ENCODE data around the gene OCLN. TPM values are rescaled to one million over a fixed set of nuclear protein-coding genes. Genes with fewer than 3 reads are reported as not detected.
A peak's percentile ranks its signal among the peaks of the same experiment; 100 is the strongest.
"Not testable (repeated sequence)": the region's sequence is repeated elsewhere in the genome, so short reads cannot be mapped to it uniquely, and the experiment has no call there.

OCLN gene
- total RNA-seq, 8 experiments from 2014 or later, result 0.85 to 22.8 (median 2.1) TPM

GRCh38 chr5:69467442-69468225 is 25.0 kb upstream of the OCLN start:
- in situ Hi-C loops (cut with MboI; ENCODE audit: low pct_unique_long_range_greater_than_20kb in 2 of 9, low sequenced_read_pairs in 9 of 9, unreplicated experiment in 9 of 9), result no loop called here
- Histone ChIP-seq H3K27ac (no peak overlapping the region), H3K4me1 (replicated peaks in 1 of 2) (no peaks in the 10 kb centered on the region), H3K4me3 (no peak overlapping the region)
- WGBS, 10 experiments, result 79 to 100% (median 92%) methylated on average over 1 to 7 of the region's 8 CpGs; no CpG with 5 or more reads in 1 of the 10 experiments
- no peak for ATAC-seq (replicated peaks in 6 of 8)

DNA sequence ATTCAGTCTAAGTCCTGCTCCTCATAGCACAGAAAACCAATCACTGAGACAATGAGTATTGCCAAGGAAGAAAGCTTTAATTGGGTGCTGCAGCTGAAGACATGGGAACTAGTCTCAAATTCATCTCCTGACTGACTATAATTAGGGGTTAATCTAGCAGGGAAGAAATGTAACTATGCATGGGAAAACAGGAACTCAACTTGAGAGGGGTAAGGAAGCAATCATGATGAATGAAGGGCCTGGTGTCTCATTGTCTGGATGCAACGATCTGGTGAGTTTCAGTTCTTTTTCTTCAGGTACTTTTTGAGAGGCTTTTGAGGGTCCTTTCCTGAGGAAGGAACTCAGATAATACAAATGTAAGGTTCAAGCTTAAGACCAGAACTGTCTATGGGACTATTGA is 24.0 kb upstream of the OCLN start:
- 20 to 100% (median 75%) methylated on average over 1 of the region's 1 CpG; no CpG with 5 or more reads in 3 of the 10 experiments for WGBS, 10 experiments
- Histone ChIP-seq H3K27ac (no peak overlapping the region), H3K4me1 (replicated peaks in 1 of 2) (no peaks in the 10 kb centered on the region), H3K4me3 (no peak overlapping the region)
- in situ Hi-C loops (cut with MboI; ENCODE audit: low pct_unique_long_range_greater_than_20kb in 2 of 9, low sequenced_read_pairs in 9 of 9, unreplicated experiment in 9 of 9), result no loop called here
- ATAC-seq (replicated peaks in 6 of 8), result no peak

- in situ Hi-C loops (cut with MboI; ENCODE audit: low pct_unique_long_range_greater_than_20kb in 2 of 9, low sequenced_read_pairs in 9 of 9, unreplicated experiment in 9 of 9); H3K4me1 ChIP-seq (replicated peaks in 1 of 2); H3K27ac ChIP-seq; H3K4me3 ChIP-seq; ATAC-seq (replicated peaks in 6 of 8): not testable (repeated sequence)
- WGBS, 10 experiments, result 0 to 100% (median 60%) methylated on average over 1 to 4 of the region's 6 CpGs; no CpG with 5 or more reads in 3 of the 10 experiments
Observed at GRCh38 chr5:69471516-69471915, 21.1 kb upstream of the OCLN start.

DNA sequence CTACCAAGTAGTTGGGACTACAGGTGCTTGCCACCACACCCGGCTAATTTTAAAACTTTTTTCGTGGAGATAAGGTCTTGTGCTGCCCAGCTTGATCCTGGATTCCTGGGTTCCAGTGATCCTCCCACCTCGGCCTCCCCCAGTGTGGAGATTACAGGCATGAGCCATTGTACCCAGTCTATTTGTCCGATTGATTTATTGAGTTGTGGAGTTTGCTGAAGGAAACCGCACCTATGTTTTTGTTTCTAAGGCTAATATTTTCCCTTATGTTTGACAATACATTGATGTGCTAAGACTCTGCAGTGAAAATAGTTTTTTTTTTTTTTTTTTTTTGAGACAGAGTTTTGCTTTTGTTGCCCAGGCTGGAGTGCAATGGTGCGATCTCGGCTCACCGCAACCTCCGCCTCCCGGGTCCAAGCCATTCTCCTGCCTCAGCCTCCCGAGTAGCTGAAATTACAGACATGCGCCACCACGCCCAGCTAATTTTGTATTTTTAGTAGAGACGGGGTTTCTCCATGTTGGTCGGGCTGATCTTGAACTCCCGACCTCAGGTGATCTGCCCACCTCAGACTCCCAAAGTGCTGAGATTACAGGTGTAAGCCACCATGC is 20.0 kb upstream of the OCLN start:
- H3K4me3 ChIP-seq; ATAC-seq (replicated peaks in 6 of 8); H3K27ac ChIP-seq; in situ Hi-C loops (cut with MboI; ENCODE audit: low pct_unique_long_range_greater_than_20kb in 2 of 9, low sequenced_read_pairs in 9 of 9, unreplicated experiment in 9 of 9); H3K4me1 ChIP-seq (replicated peaks in 1 of 2): not testable (repeated sequence)
- WGBS, 10 experiments, result 71 to 100% (median 89%) methylated on average over 1 to 10 of the region's 16 CpGs; no CpG with 5 or more reads in 2 of the 10 experiments

- no peak for ATAC-seq (replicated peaks in 6 of 8)
- 0 to 80% (median 17%) methylated on average over 1 of the region's 1 CpG; no CpG with 5 or more reads in 1 of the 10 experiments for WGBS, 10 experiments
- no peak overlapping the region for H3K27ac ChIP-seq
- H3K4me3 ChIP-seq, result no peak overlapping the region
- in situ Hi-C loops (cut with MboI; ENCODE audit: low pct_unique_long_range_greater_than_20kb in 2 of 9, low sequenced_read_pairs in 9 of 9, unreplicated experiment in 9 of 9), result no loop called here
- H3K4me1 ChIP-seq (replicated peaks in 1 of 2), result no peaks in the 10 kb centered on the region
Observed at GRCh38 chr5:69477170-69477569, 15.4 kb upstream of the OCLN start.

GRCh38 chr5:69478296-69478695 is 14.3 kb upstream of the OCLN start:
- H3K4me1 ChIP-seq (replicated peaks in 1 of 2); in situ Hi-C loops (cut with MboI; ENCODE audit: low pct_unique_long_range_greater_than_20kb in 2 of 9, low sequenced_read_pairs in 9 of 9, unreplicated experiment in 9 of 9); H3K4me3 ChIP-seq; ATAC-seq (replicated peaks in 6 of 8); H3K27ac ChIP-seq: not testable (repeated sequence)
- 40 to 100% (median 84%) methylated on average over 1 to 6 of the region's 7 CpGs for WGBS, 10 experiments

DNA sequence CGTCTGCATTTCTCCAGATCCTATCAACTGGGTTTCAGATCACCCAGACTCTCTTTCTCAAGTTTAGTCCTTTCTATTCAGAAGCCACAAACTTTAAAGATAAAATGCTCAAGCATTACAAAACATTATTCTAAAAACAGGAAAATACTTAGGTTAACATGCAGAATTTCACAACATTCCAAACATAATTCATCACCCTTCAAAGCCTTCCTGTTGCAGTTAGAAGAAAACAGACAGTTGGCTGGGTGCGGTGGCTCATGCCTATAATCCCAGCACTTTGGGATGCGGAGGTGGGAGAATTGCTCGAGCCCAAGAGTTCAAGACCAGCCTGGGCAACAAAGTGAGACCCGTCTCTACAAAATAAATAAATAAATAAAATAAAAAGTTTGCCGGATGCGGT is 7.7 kb upstream of the OCLN start:
- H3K4me3 ChIP-seq, result no peak overlapping the region
- no peaks in the 10 kb centered on the region for H3K4me1 ChIP-seq (replicated peaks in 1 of 2)
- WGBS, 10 experiments, result 70 to 93% (median 78%) methylated on average over 2 to 7 of the region's 7 CpGs; no CpG with 5 or more reads in 1 of the 10 experiments
- peak in 2 of 8 experiments; percentile 72 to 82 for ATAC-seq (replicated peaks in 6 of 8)
- in situ Hi-C loops (cut with MboI; ENCODE audit: low pct_unique_long_range_greater_than_20kb in 2 of 9, low sequenced_read_pairs in 9 of 9, unreplicated experiment in 9 of 9), result no loop called here
- no peak overlapping the region for H3K27ac ChIP-seq

DNA sequence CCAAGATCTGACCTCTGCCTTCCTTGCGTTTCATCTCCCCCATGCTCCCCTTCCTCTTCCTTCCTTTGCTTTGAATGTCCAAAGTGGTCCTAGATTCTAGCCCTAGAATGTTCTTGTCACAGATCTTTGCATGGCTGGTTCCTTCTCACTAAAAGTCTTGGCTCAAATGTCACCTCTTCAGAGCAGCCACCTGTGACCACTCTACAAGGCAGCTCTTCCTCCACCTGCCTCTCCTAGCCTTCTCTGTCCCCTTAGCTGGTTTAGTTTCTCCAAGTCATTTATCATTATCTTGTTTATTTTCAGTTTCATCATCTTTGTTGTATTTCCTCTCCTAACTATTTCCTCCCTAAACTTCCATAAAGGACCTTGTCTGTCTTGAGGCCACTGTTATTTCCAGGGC is 7.1 kb upstream of the OCLN start:
- Histone ChIP-seq H3K4me1 (replicated peaks in 1 of 2) (no peaks in the 10 kb centered on the region), H3K27ac (no peak overlapping the region), H3K4me3 (no peak overlapping the region)
- 17 to 100% (median 92%) methylated on average over 1 of the region's 1 CpG; no CpG with 5 or more reads in 6 of the 10 experiments for WGBS, 10 experiments
- in situ Hi-C loops (cut with MboI; ENCODE audit: low pct_unique_long_range_greater_than_20kb in 2 of 9, low sequenced_read_pairs in 9 of 9, unreplicated experiment in 9 of 9), result no loop called here
- ATAC-seq (replicated peaks in 6 of 8), result no peak

DNA sequence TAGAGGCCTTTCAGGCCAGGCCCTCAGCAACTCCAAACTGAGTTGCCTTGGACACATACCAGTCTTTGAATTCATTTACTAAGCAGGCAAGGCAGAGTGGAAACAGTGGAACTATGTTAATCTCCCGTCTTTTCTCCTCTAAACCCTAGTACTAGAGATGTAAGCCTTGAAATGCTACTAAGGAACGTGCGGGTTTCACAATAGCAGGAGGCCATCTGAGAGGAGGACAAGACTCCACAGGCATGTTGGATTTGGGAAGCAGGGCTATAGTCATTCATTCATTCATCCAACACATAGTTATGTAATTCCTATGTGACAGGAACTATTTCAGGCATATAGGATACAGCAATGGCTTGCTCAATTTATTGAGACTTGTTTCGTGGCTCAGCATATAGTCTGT is 3.3 kb upstream of the OCLN start:
- 41 to 100% (median 74%) methylated on average over 1 to 4 of the region's 4 CpGs; no CpG with 5 or more reads in 2 of the 10 experiments for WGBS, 10 experiments
- Histone ChIP-seq H3K4me1 (replicated peaks in 1 of 2) (no peaks in the 10 kb centered on the region), H3K27ac (no peak overlapping the region), H3K4me3 (no peak overlapping the region)
- in situ Hi-C loops (cut with MboI; ENCODE audit: low pct_unique_long_range_greater_than_20kb in 2 of 9, low sequenced_read_pairs in 9 of 9, unreplicated experiment in 9 of 9), result no loop called here
- ATAC-seq (replicated peaks in 6 of 8), result peak in 1 of 8 experiments; percentile 2

DNA sequence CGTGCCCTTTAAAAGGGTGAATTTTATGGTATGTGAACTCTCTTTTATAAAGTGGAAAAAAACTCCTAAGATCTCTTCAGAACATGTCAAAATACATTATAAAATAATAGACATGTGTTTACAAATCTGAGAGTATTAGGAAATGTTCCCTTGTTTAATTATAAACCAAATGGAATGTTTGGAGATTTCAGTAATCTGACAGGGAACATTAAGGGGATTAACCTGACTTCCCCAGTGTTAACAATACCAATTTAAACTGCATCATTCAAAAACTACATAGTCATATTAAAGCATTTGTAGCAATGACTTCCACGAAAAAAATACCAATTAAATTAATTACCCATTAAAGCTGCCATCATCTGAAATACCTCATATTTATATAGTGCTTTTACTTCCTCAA is 1.6 kb upstream of the OCLN start:
- no peaks in the 10 kb centered on the region for H3K4me1 ChIP-seq (replicated peaks in 1 of 2)
- no peak overlapping the region for H3K4me3 ChIP-seq
- H3K27ac ChIP-seq, result no peak overlapping the region
- in situ Hi-C loops (cut with MboI; ENCODE audit: low pct_unique_long_range_greater_than_20kb in 2 of 9, low sequenced_read_pairs in 9 of 9, unreplicated experiment in 9 of 9), result no loop called here
- 25 to 86% (median 50%) methylated on average over 1 to 2 of the region's 2 CpGs; no CpG with 5 or more reads in 2 of the 10 experiments for WGBS, 10 experiments
- no peak for ATAC-seq (replicated peaks in 6 of 8)

GRCh38 chr5:69491838-69492390 is 676 bp upstream of the OCLN start:
- peak overlapping the region; percentile 37 to 71 (median 69) for H3K4me3 ChIP-seq
- in situ Hi-C loops (cut with MboI; ENCODE audit: low pct_unique_long_range_greater_than_20kb in 2 of 9, low sequenced_read_pairs in 9 of 9, unreplicated experiment in 9 of 9), result no loop called here
- no peak overlapping the region for H3K27ac ChIP-seq
- no peak for ATAC-seq (replicated peaks in 6 of 8)
- no peaks in the 10 kb centered on the region for H3K4me1 ChIP-seq (replicated peaks in 1 of 2)
- WGBS, 10 experiments, result 0 to 44% (median 15%) methylated on average over 1 to 16 of the region's 17 CpGs

- 0 to 18% (median 3%) methylated on average over 1 to 12 of the region's 42 CpGs; no CpG with 5 or more reads in 7 of the 10 experiments for WGBS, 10 experiments
- peak overlapping the region; percentile 37 to 71 (median 69) for H3K4me3 ChIP-seq
- ATAC-seq (replicated peaks in 6 of 8), result peak; percentile 38 to 62 (median 54)
- H3K4me1 ChIP-seq (replicated peaks in 1 of 2), result no peaks in the 10 kb centered on the region
- H3K27ac ChIP-seq, result no peak overlapping the region
- in situ Hi-C loops (cut with MboI; ENCODE audit: low pct_unique_long_range_greater_than_20kb in 2 of 9, low sequenced_read_pairs in 9 of 9, unreplicated experiment in 9 of 9), result no loop called here
Observed at GRCh38 chr5:69492923-69493395, 369 bp downstream of the OCLN start.
